Mesenchymal stem cell (in vitro differentiated cells and primary cell): ENCODE results near the gene C11orf91.

ENCODE experiments used
- DNase-seq: peaks from one replicate; pipeline ENCODE4 v3.0.0-alpha.2; 2013
- H2AFZ ChIP-seq: one replicate; pipeline ENCODE4 v1.6.1; 2013; ENCODE audit warnings: low read depth, mild to moderate bottlenecking, control low read depth, inconsistent platforms, low read length, moderate library complexity
- H2AK5ac ChIP-seq: 2 replicates; pipeline ENCODE4 v1.6.1; 2013; ENCODE audit warnings: low read length, moderate library complexity, mild to moderate bottlenecking, inconsistent platforms; ENCODE audit not compliant: severe bottlenecking
- H2BK120ac ChIP-seq: one replicate; pipeline ENCODE4 v1.6.1; 2013; ENCODE audit warnings: low read depth, mild to moderate bottlenecking, inconsistent platforms, low read length, moderate library complexity
- H2BK12ac ChIP-seq, 2 experiments: one replicate each; pipeline ENCODE4 v1.6.1; 2013; ENCODE audit warnings: inconsistent platforms in 2 of 2, low read length in 2 of 2, mild to moderate bottlenecking in 2 of 2, moderate library complexity in 2 of 2, control low read depth in 1 of 2
- H2BK15ac ChIP-seq: one replicate; pipeline ENCODE4 v1.6.1; 2013; ENCODE audit warnings: mild to moderate bottlenecking, low read depth, inconsistent platforms; ENCODE audit not compliant: poor library complexity, severe bottlenecking
- H2BK5ac ChIP-seq: 2 replicates; pipeline ENCODE4 v1.6.1; 2013; ENCODE audit warnings: low read depth, mild to moderate bottlenecking, low read length, control low read depth, inconsistent platforms; ENCODE audit not compliant: poor library complexity, severe bottlenecking
- H3K14ac ChIP-seq, 2 experiments: one replicate each; pipeline ENCODE4 v1.6.1; 2013; ENCODE audit warnings: inconsistent platforms in 2 of 2, low read length in 2 of 2, control low read depth in 1 of 2, mild to moderate bottlenecking in 1 of 2, moderate library complexity in 1 of 2
- H3K18ac ChIP-seq, 2 experiments: one replicate each; pipeline ENCODE4 v1.6.1; 2013; ENCODE audit warnings: inconsistent platforms in 2 of 2, low read length in 2 of 2, control low read depth in 1 of 2, low read depth in 1 of 2, mild to moderate bottlenecking in 1 of 2
- H3K23ac ChIP-seq, 2 experiments: one replicate each; pipeline ENCODE4 v1.6.1; 2013; ENCODE audit warnings: inconsistent platforms in 2 of 2, low read length in 2 of 2, mild to moderate bottlenecking in 2 of 2, moderate library complexity in 2 of 2, control low read depth in 1 of 2
- H3K27ac ChIP-seq: 2 replicates; pipeline ENCODE4 v1.5.1; 2013; ENCODE audit warnings: mild to moderate bottlenecking, moderate library complexity, low read length, control low read depth, inconsistent platforms; ENCODE audit not compliant: poor library complexity, severe bottlenecking
- H3K27me3 ChIP-seq, 2 experiments: 2 replicates each; pipeline versions ENCODE4 v1.6.1 to v1.7.0; 2013; ENCODE audit warnings: low read length in 2 of 2, mild to moderate bottlenecking in 2 of 2, moderate library complexity in 2 of 2, control low read depth in 1 of 2, inconsistent platforms in 1 of 2; ENCODE audit not compliant: control insufficient read depth in 1 of 2, insufficient read depth in 1 of 2
- H3K36me3 ChIP-seq, 2 experiments: 2 replicates each; pipeline versions ENCODE4 v1.6.1 to v1.7.0; 2013; ENCODE audit warnings: low read length in 2 of 2, control low read depth in 1 of 2, inconsistent platforms in 1 of 2, low read depth in 1 of 2, mild to moderate bottlenecking in 1 of 2; ENCODE audit not compliant: insufficient read depth in 2 of 2, control insufficient read depth in 1 of 2
- H3K4ac ChIP-seq, 2 experiments: one replicate each; pipeline ENCODE4 v1.6.1; 2013; ENCODE audit warnings: inconsistent platforms in 2 of 2, low read length in 2 of 2, mild to moderate bottlenecking in 2 of 2, moderate library complexity in 2 of 2, control low read depth in 1 of 2, low read depth in 1 of 2
- H3K4me1 ChIP-seq: 2 replicates; pipeline ENCODE4 v1.6.1; 2013; ENCODE audit warnings: low read depth, low read length, control low read depth; ENCODE audit not compliant: control insufficient read depth, insufficient read depth
- H3K4me2 ChIP-seq: 2 replicates; pipeline ENCODE4 v1.6.1; 2013; ENCODE audit warnings: low read length, mild to moderate bottlenecking, inconsistent platforms; ENCODE audit not compliant: poor library complexity, severe bottlenecking
- H3K4me3 ChIP-seq, 2 experiments: 2 replicates each; pipeline versions ENCODE4 v1.5.1 to v1.7.0; 2013; ENCODE audit warnings: low read length in 2 of 2, mild to moderate bottlenecking in 2 of 2, control low read depth in 1 of 2, low read depth in 1 of 2; ENCODE audit not compliant: insufficient read depth in 1 of 2
- H3K79me1 ChIP-seq: replicated peaks from 2 replicates; pipeline ENCODE4 v1.6.1; 2013; ENCODE audit warnings: mild to moderate bottlenecking, control low read depth, low read length, inconsistent platforms; ENCODE audit not compliant: poor library complexity, severe bottlenecking
- H3K9ac ChIP-seq: 2 replicates; pipeline ENCODE4 v1.7.0; 2013; ENCODE audit warnings: mild to moderate bottlenecking, low read length, moderate library complexity
- H3K9me3 ChIP-seq: 2 replicates; pipeline ENCODE4 v1.7.0; 2013; ENCODE audit warnings: mild to moderate bottlenecking, low read length; ENCODE audit not compliant: control insufficient read depth
- H4K8ac ChIP-seq: one replicate; pipeline ENCODE4 v1.6.1; 2013; ENCODE audit warnings: inconsistent platforms, mild to moderate bottlenecking, low read length, moderate library complexity
- H4K91ac ChIP-seq: one replicate; pipeline ENCODE4 v1.6.1; 2013; ENCODE audit warnings: mild to moderate bottlenecking, low read length, inconsistent platforms
- WGBS: methylation state at CpG from one replicate; pipeline ENCODE4 v1.1.7; 2013; ENCODE audit warnings: mixed read lengths; 5-methylcytosine and 5-hydroxymethylcytosine counted together

The C11orf91 gene

DNA sequence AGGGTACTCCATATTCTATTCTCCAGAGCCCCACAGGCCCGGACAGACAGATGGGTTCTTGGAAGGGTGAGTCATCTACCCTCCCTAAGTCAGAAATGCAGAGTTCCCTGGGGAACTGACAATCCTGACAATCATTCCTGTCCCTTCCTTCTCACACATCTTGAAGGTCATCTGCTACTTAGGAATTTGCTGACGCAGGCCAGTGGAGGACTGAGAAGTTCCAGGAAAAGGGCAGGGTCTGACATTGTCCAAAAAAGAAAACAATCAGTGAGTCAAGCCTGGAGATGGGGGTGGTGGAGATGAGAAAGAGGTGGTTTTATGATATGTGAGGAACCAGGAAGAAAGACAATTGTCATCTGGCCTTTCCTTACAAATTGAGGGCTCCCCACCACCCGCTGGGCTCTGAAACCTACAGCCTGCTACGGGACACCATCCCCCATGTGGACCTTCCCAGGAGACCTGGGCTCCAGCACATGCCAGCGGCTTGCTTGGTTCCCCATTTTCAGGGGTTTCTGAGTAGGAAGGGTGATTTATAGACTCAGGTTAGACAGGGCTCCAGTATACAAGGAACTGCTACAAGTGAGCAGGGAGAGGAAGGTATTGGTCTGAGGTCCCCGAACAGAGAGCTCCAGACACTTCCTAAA lies 22.7 kb upstream of the C11orf91 start:
- 35% methylated on average over 5 of the region's 6 CpGs for WGBS
- Histone ChIP-seq H3K9me3 (no peaks in the 10 kb centered on the region), H2AFZ (no peak overlapping the region)

DNA sequence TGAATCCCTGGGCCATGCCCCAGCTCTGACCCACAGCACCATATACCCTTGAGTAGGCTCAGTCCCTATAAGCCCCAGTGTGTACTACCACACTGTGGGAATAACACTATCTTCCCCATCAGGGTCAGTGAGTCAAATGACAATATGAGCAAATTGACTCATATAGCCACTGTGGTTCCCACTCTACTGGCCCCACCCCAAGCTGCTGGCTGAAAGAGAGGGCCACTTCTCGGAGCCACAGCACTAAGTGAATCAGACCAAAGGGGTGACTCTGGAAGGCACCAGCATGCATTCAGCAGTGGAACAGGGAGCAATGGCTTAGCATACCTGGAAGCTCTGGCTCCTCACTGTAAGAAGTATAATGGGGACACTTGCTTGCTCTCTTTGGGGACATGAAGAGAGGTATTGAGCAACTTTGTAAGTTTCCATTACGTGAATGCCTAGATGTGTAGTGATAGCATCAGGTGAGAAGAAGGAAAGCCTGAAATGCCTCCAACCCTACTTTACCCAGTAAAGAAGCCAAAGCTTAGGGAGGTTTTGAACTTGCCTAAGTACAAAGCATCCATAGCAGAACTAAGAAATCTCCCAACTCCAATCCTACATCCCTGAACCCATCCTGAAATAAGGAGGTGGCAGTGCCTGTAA lies 22.1 kb upstream of the C11orf91 start:
- Histone ChIP-seq H2AFZ (no peak overlapping the region), H3K4me2 (no peak overlapping the region), H3K18ac (peak overlapping the region; percentile 78 to 81), H3K4me3 (peak overlapping the region in 1 of 2 experiments; percentile 38), H4K91ac (peak overlapping the region; percentile 57), H2BK12ac (peak overlapping the region; percentile 51 to 91), H4K8ac (peak overlapping the region; percentile 66), H3K79me1 (peaks cover 8% of the 10 kb centered on the region), H3K23ac (no peak overlapping the region), H2BK120ac (no peak overlapping the region), H2AK5ac (peak overlapping the region; percentile 15), H2BK5ac (no peak overlapping the region), H3K9ac (peak overlapping the region; percentile 83), H3K36me3 (peaks cover 19 to 56% of the 10 kb centered on the region in 2 experiments), H3K4me1 (peaks cover 27% of the 10 kb centered on the region), H3K27ac (peak overlapping the region; percentile 51), H3K27me3 (no peaks in the 10 kb centered on the region), H3K4ac (peak overlapping the region; percentile 29 to 48), H3K14ac (no peak overlapping the region), H3K9me3 (no peaks in the 10 kb centered on the region), H2BK15ac (peak overlapping the region; percentile 85)
- peak; percentile 89 for DNase-seq
- WGBS: 34% methylated on average over 2 of the region's 2 CpGs

More for the DNA sequence above, 22.7 kb upstream of the C11orf91 start:
- H3K79me1 ChIP-seq: peaks cover 7% of the 10 kb centered on the region
- H4K91ac ChIP-seq: peak overlapping the region; percentile 82
- H3K4me2 ChIP-seq: peak overlapping the region; percentile 12
- H4K8ac ChIP-seq: peak overlapping the region; percentile 90
- no peaks in the 10 kb centered on the region for H3K27me3 ChIP-seq
- peak overlapping the region; percentile 48 for H2BK15ac ChIP-seq
- peak overlapping the region in 1 of 2 experiments; percentile 43 for H3K4me3 ChIP-seq
- H3K23ac ChIP-seq: no peak overlapping the region
- H3K14ac ChIP-seq: no peak overlapping the region
- no peak overlapping the region for H2BK5ac ChIP-seq
- H3K36me3 ChIP-seq: peaks cover 19 to 51% of the 10 kb centered on the region in 2 experiments
- H3K9ac ChIP-seq: peak overlapping the region; percentile 83
- H2BK12ac ChIP-seq: peak overlapping the region in 1 of 2 experiments; percentile 82
- peaks cover 27% of the 10 kb centered on the region for H3K4me1 ChIP-seq
- H3K4ac ChIP-seq: peak overlapping the region; percentile 51 to 80
- H3K27ac ChIP-seq: peak overlapping the region; percentile 85
- DNase-seq: peak; percentile 94
- peak overlapping the region; percentile 60 to 65 for H3K18ac ChIP-seq
- peak overlapping the region; percentile 98 for H2AK5ac ChIP-seq
- H2BK120ac ChIP-seq: peak overlapping the region; percentile 81

DNA sequence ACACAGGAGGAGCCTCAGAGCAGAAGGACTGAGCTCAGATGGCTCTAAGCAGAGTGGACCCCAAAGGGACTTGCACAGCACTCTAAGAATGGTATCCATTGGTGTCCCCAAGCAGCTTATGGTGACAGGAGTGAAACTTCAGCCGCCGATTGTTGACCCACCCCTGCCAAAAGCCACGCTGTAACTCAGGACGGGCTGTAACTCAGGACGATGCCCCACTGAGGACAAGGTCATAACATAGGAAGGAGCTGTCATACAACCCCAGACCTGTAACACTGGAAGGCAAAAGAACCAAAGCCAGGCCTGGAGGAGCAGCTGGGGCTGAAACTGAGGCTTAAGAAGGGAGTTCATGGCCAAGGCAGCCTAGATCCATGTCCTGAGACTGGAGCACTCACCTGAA lies 21.4 kb upstream of the C11orf91 start:
- WGBS: 95% methylated on average over 5 of the region's 5 CpGs
- peak overlapping the region; percentile 57 for H4K91ac ChIP-seq
- no peak overlapping the region for H2AFZ ChIP-seq
- H3K9me3 ChIP-seq: no peaks in the 10 kb centered on the region
- peaks cover 27% of the 10 kb centered on the region for H3K4me1 ChIP-seq
- H3K4me2 ChIP-seq: no peak overlapping the region
- H4K8ac ChIP-seq: peak overlapping the region; percentile 80
- H3K36me3 ChIP-seq: peaks cover 19 to 63% of the 10 kb centered on the region in 2 experiments
- peak overlapping the region; percentile 85 for H2BK15ac ChIP-seq
- peak overlapping the region in 1 of 2 experiments; percentile 38 for H3K4me3 ChIP-seq
- H3K27me3 ChIP-seq: no peaks in the 10 kb centered on the region
- H2AK5ac ChIP-seq: peak overlapping the region; percentile 10
- H3K18ac ChIP-seq: peak overlapping the region; percentile 4 to 78
- no peak overlapping the region for H3K14ac ChIP-seq
- H3K23ac ChIP-seq: no peak overlapping the region
- peaks cover 10% of the 10 kb centered on the region for H3K79me1 ChIP-seq
- H2BK5ac ChIP-seq: no peak overlapping the region
- no peak overlapping the region for H3K27ac ChIP-seq
- H3K9ac ChIP-seq: peak overlapping the region; percentile 83
- H2BK12ac ChIP-seq: peak overlapping the region in 1 of 2 experiments; percentile 91
- DNase-seq: no peak
- no peak overlapping the region for H2BK120ac ChIP-seq
- peak overlapping the region in 1 of 2 experiments; percentile 81 for H3K4ac ChIP-seq

DNA sequence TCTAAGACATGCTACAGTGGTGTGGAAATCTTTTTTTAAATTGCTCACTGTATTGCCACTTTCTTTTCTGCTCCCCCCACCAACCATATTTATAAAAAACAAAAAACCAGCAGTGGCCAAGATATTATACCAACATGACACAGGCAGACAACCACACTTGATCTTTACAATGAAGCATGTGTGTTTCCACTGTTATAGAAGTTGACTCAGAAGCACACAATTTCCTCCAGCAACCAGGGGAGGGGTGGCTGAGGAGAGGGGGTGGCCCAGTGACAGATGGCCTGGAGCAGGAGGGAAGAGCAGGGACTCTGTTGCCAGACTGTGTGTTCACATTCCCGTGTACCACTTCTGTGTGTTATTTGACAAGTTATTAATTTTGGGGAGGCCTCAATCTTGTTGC lies 20.8 kb upstream of the C11orf91 start:
- Histone ChIP-seq H3K9ac (peak overlapping the region; percentile 83), H3K27me3 (no peaks in the 10 kb centered on the region), H4K91ac (no peak overlapping the region), H2BK12ac (no peak overlapping the region), H4K8ac (no peak overlapping the region), H3K18ac (no peak overlapping the region), H3K4me2 (no peak overlapping the region), H2AK5ac (no peak overlapping the region), H3K4me1 (peaks cover 27% of the 10 kb centered on the region), H3K4ac (no peak overlapping the region), H3K79me1 (peaks cover 10% of the 10 kb centered on the region), H3K9me3 (no peaks in the 10 kb centered on the region), H3K14ac (no peak overlapping the region), H3K4me3 (no peak overlapping the region), H2BK120ac (no peak overlapping the region), H3K23ac (no peak overlapping the region), H3K27ac (peak overlapping the region; percentile 14), H3K36me3 (peaks cover 24 to 69% of the 10 kb centered on the region in 2 experiments), H2BK15ac (no peak overlapping the region), H2AFZ (no peak overlapping the region), H2BK5ac (no peak overlapping the region)
- 20% methylated on average over 1 of the region's 1 CpG for WGBS
- DNase-seq: peak; percentile 83
